ENCODE measurements around the gene UNC5C. TPM values are rescaled to one million over a fixed set of nuclear protein-coding genes. Genes with fewer than 3 reads are reported as not detected.

UNC5C gene
- total RNA-seq, 2 experiments from 2014 or later, result not detected

- no peak overlapping the region for H3K27ac ChIP-seq (ENCODE audit: low read depth in 1 of 2, low read length in 2 of 2)
- ChIA-PET CTCF (interaction anchor here (1.1 kb wide), 1 partner anchor 14 kb away, joined by 3 read pairs; no protein-coding TSS in a partner anchor), POLR2A (no interaction called here)
- Mint-ChIP-seq H3K36me3 (ENCODE audit: low read depth) (no peaks in the 10 kb centered on the region), H3K27ac (no peak overlapping the region), H3K4me3 (no peak overlapping the region), H3K4me1 (ENCODE audit: low read depth) (peaks cover 3% of the 10 kb centered on the region), H3K9me3 (no peaks in the 10 kb centered on the region), H3K27me3 (no peaks in the 10 kb centered on the region)
- no peaks in the 10 kb centered on the region for H3K9me3 ChIP-seq (ENCODE audit: control insufficient read depth in 1 of 2, insufficient read depth in 1 of 2, low read length in 2 of 2)
- TF ChIP-seq, protein P1, sequence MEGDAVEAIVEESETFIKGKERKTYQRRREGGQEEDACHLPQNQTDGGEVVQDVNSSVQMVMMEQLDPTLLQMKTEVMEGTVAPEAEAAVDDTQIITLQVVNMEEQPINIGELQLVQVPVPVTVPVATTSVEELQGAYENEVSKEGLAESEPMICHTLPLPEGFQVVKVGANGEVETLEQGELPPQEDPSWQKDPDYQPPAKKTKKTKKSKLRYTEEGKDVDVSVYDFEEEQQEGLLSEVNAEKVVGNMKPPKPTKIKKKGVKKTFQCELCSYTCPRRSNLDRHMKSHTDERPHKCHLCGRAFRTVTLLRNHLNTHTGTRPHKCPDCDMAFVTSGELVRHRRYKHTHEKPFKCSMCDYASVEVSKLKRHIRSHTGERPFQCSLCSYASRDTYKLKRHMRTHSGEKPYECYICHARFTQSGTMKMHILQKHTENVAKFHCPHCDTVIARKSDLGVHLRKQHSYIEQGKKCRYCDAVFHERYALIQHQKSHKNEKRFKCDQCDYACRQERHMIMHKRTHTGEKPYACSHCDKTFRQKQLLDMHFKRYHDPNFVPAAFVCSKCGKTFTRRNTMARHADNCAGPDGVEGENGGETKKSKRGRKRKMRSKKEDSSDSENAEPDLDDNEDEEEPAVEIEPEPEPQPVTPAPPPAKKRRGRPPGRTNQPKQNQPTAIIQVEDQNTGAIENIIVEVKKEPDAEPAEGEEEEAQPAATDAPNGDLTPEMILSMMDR (IDR thresholded peaks at IDR 0.05), result no peak
- H3K36me3 ChIP-seq (ENCODE audit: insufficient read depth, low read length), result no peaks in the 10 kb centered on the region
- no peaks in the 10 kb centered on the region for H3K27me3 ChIP-seq (ENCODE audit: control insufficient read depth in 1 of 2, insufficient read depth in 2 of 2, low read length in 2 of 2)
- no peak overlapping the region for H3K4me3 ChIP-seq (ENCODE audit: low read length)
- no peaks in the 10 kb centered on the region for H3K4me1 ChIP-seq (ENCODE audit: insufficient read depth, low read length)
- DNase-seq, result no peak
- no peak for ATAC-seq (ENCODE audit: poor library complexity)
- intact Hi-C loops (cut with DNase I, micrococcal nuclease), result no loop called here
Measured at GRCh38 chr4:95421869-95422268, 126.9 kb downstream of the UNC5C start.

- ATAC-seq (ENCODE audit: poor library complexity) (no peak), DNase-seq (no peak)
- ChIA-PET CTCF (no interaction called here), POLR2A (no interaction called here)
- Mint-ChIP-seq H3K4me1 (ENCODE audit: low read depth) (no peaks in the 10 kb centered on the region), H3K36me3 (ENCODE audit: low read depth) (no peaks in the 10 kb centered on the region), H3K27me3 (no peaks in the 10 kb centered on the region), H3K4me3 (no peak overlapping the region), H3K27ac (no peak overlapping the region), H3K9me3 (no peaks in the 10 kb centered on the region)
- TF ChIP-seq, protein P1 (IDR thresholded peaks at IDR 0.05), result no peak
- Histone ChIP-seq H3K36me3 (ENCODE audit: insufficient read depth, low read length) (no peaks in the 10 kb centered on the region), H3K4me1 (ENCODE audit: insufficient read depth, low read length) (no peaks in the 10 kb centered on the region), H3K27ac (ENCODE audit: low read depth in 1 of 2, low read length in 2 of 2) (no peak overlapping the region), H3K27me3 (ENCODE audit: control insufficient read depth in 1 of 2, insufficient read depth in 2 of 2, low read length in 2 of 2) (no peaks in the 10 kb centered on the region), H3K9me3 (ENCODE audit: control insufficient read depth in 1 of 2, insufficient read depth in 1 of 2, low read length in 2 of 2) (no peaks in the 10 kb centered on the region), H3K4me3 (ENCODE audit: low read length) (no peak overlapping the region)
- intact Hi-C loops (cut with DNase I, micrococcal nuclease), result no loop called here
Measured at GRCh38 chr4:95417531-95417930, 131.2 kb downstream of the UNC5C start.

- ATAC-seq (ENCODE audit: poor library complexity), result no peak
- Mint-ChIP-seq H3K36me3 (ENCODE audit: low read depth) (no peaks in the 10 kb centered on the region), H3K27ac (no peak overlapping the region), H3K27me3 (no peaks in the 10 kb centered on the region), H3K9me3 (no peaks in the 10 kb centered on the region), H3K4me3 (no peak overlapping the region), H3K4me1 (ENCODE audit: low read depth) (no peaks in the 10 kb centered on the region)
- H3K27me3 ChIP-seq (ENCODE audit: control insufficient read depth in 1 of 2, insufficient read depth in 2 of 2, low read length in 2 of 2), result no peaks in the 10 kb centered on the region
- no peak overlapping the region for H3K4me3 ChIP-seq (ENCODE audit: low read length)
- H3K9me3 ChIP-seq (ENCODE audit: control insufficient read depth in 1 of 2, insufficient read depth in 1 of 2, low read length in 2 of 2), result no peaks in the 10 kb centered on the region
- TF ChIP-seq, protein P1 (IDR thresholded peaks at IDR 0.05), result no peak
- DNase-seq, result no peak
- ChIA-PET CTCF (no interaction called here), POLR2A (no interaction called here)
- H3K27ac ChIP-seq (ENCODE audit: low read depth in 1 of 2, low read length in 2 of 2), result no peak overlapping the region
- no peaks in the 10 kb centered on the region for H3K4me1 ChIP-seq (ENCODE audit: insufficient read depth, low read length)
- intact Hi-C loops (cut with DNase I, micrococcal nuclease), result no loop called here
- no peaks in the 10 kb centered on the region for H3K36me3 ChIP-seq (ENCODE audit: insufficient read depth, low read length)
Measured at GRCh38 chr4:95415346-95415771, 133.4 kb downstream of the UNC5C start.
